HepG2 (cell line): Measurements from ENCODE around the gene CD44. TPM values are rescaled to one million over a fixed set of nuclear protein-coding genes. Genes with fewer than 3 reads are reported as not detected.
A peak's percentile ranks its signal among the peaks of the same experiment; 100 is the strongest.

Source experiments
- EP300 ChIP-seq, 3 experiments: sonication (generic) in 1 of 3; formaldehyde crosslinking in 1 of 3; IDR thresholded peaks; 2 replicates each; pipeline versions ENCODE4 v1.5.1 to v1.6.1; 2011 to 2020; ENCODE audit warnings: low read depth in 2 of 3, low read length in 2 of 3, borderline replicate concordance in 1 of 3, improper control_type of control experiment in 1 of 3, mild to moderate bottlenecking in 1 of 3, missing genetic modification reagents in 1 of 3, moderate library complexity in 1 of 3
- FOXK1 ChIP-seq: sonication (generic); formaldehyde crosslinking; IDR thresholded peaks from 2 replicates; pipeline ENCODE4 v1.4.0; 2020; ENCODE audit warnings: low read depth, missing genetic modification reagents, borderline replicate concordance
- FOXO1 ChIP-seq: sonication (generic); formaldehyde crosslinking; IDR thresholded peaks from 2 replicates; pipeline ENCODE4 v1.4.0; 2020; ENCODE audit warnings: missing genetic modification reagents
- GATAD2A ChIP-seq: IDR thresholded peaks from 2 replicates; pipeline ENCODE4 v1.6.1; 2016
- IKZF4 ChIP-seq: sonication (generic); formaldehyde crosslinking; IDR thresholded peaks from 2 replicates; pipeline ENCODE4 v1.5.1; 2020; ENCODE audit warnings: borderline replicate concordance, mild to moderate bottlenecking, low read depth, missing genetic modification reagents; ENCODE audit errors: not compliant biosample characterization
- JUNB ChIP-seq: sonication (generic); formaldehyde crosslinking; IDR thresholded peaks from 2 replicates; pipeline ENCODE4 v1.8.0; 2022; ENCODE audit warnings: missing genetic modification reagents, mild to moderate bottlenecking, borderline replicate concordance
- KAT8 ChIP-seq: IDR thresholded peaks from 2 replicates; pipeline ENCODE4 v1.6.1; 2016; ENCODE audit warnings: missing genetic modification reagents, missing compliant biosample characterization
- KDM5B ChIP-seq: sonication (generic); formaldehyde crosslinking; IDR thresholded peaks from 2 replicates; pipeline ENCODE4 v1.4.0; 2020; ENCODE audit warnings: missing genetic modification reagents, mild to moderate bottlenecking, borderline replicate concordance
- RBM22 ChIP-seq: fragments of 200-400 bp; formaldehyde crosslinking; optimal IDR thresholded peaks from 2 replicates; pipeline ENCODE3; 2017; ENCODE audit warnings: mild to moderate bottlenecking, low read length, moderate library complexity
- SMAD9 ChIP-seq: sonication (generic); formaldehyde crosslinking; IDR thresholded peaks from 2 replicates; pipeline ENCODE4 v1.5.1; 2020; ENCODE audit warnings: mild to moderate bottlenecking, missing genetic modification reagents
- TOE1 ChIP-seq: sonication (generic); formaldehyde crosslinking; IDR thresholded peaks from 2 replicates; pipeline ENCODE4 v1.4.0; 2020; ENCODE audit warnings: mild to moderate bottlenecking, missing genetic modification reagents
- ZNF550 ChIP-seq: sonication (generic); formaldehyde crosslinking; IDR thresholded peaks from 2 replicates; pipeline ENCODE4 v1.4.0; 2020; ENCODE audit warnings: mild to moderate bottlenecking, missing genetic modification reagents, borderline replicate concordance
- ZNF772 ChIP-seq: sonication (generic); formaldehyde crosslinking; IDR thresholded peaks from 2 replicates; pipeline ENCODE4 v1.5.0; 2020; ENCODE audit warnings: mild to moderate bottlenecking, missing genetic modification reagents
- polyA plus RNA-seq, 8 experiments: library from polyadenylated mRNA; depleted of rRNA in 3 of 8; stranded (reverse) in 7 of 8; unstranded in 1 of 8; fragments of >200 nt; fragmentation: Illumina TruSeq in 4 of 8; extraction: Trizol in 4 of 8; gene quantifications; 2 replicates each; pipeline versions ENCODE4 v1.2.1 to v1.2.3, GENCODE V29; 2011 to 2016; ENCODE audit warnings: low read depth in 4 of 8, missing spikeins in 1 of 8, mixed read lengths in 1 of 8; ENCODE audit not compliant: insufficient read depth in 1 of 8
- total RNA-seq, 5 experiments: library from RNA; depleted of rRNA; stranded (reverse); fragments of >200 nt; fragmentation: Illumina TruSeq; extraction: Trizol; gene quantifications; 2 replicates each; pipeline ENCODE4 v1.2.3, GENCODE V29; 2016; ENCODE audit warnings: low read depth in 1 of 5
- TF ChIP-seq, protein P1 (sequence below): fragments of 450-650 bp; IDR thresholded peaks from 2 replicates; pipeline ENCODE4 v1.6.1; 2017; ENCODE audit warnings: mild to moderate bottlenecking
- TF ChIP-seq, protein P2 (sequence below): IDR thresholded peaks from 2 replicates; pipeline ENCODE4 v1.6.1; 2016
- TF ChIP-seq, protein P3 (sequence below): sonication (generic); formaldehyde crosslinking; IDR thresholded peaks from 2 replicates; pipeline ENCODE4 v1.5.1; 2020; ENCODE audit warnings: missing genetic modification reagents, mild to moderate bottlenecking, borderline replicate concordance
- TF ChIP-seq, protein P4 (sequence below): sonication (generic); formaldehyde crosslinking; IDR thresholded peaks from 2 replicates; pipeline ENCODE4 v1.4.0; 2020; ENCODE audit warnings: missing genetic modification reagents

CD44 gene
- total and polyA plus RNA-seq, 2 of the 13 experiments (the other 11 are each of a cell fraction or from before 2014, with no cell fraction given): 0.02 to 0.11 TPM

DNA sequence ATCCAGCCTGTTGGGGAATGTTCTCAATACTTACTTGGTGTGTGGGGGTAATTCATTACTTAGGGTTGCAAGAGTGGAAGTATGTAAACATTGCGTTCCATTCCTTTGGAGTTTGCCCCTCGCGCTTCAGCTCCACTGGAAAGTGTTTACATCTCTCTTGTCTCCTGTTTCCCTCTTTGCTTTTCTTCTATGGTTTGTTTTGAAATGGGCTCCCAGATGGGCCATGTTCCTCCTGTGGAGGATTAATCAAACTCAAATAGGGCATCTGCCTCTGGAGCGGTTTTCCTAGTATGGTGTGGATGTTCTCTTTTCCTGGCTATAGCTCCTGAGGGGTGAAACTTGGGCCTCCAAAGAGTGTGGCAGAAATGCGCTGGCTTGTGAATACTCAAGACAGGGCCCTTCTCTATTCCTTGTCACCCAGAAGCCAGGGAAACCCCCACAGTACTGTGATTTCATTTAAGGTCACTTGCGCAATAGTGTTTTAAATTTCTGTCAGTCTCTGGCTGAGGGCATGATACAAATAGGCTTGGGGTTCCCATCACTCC lies 51.9 kb downstream of the CD44 start (continued):
- TF ChIP-seq, protein P1, sequence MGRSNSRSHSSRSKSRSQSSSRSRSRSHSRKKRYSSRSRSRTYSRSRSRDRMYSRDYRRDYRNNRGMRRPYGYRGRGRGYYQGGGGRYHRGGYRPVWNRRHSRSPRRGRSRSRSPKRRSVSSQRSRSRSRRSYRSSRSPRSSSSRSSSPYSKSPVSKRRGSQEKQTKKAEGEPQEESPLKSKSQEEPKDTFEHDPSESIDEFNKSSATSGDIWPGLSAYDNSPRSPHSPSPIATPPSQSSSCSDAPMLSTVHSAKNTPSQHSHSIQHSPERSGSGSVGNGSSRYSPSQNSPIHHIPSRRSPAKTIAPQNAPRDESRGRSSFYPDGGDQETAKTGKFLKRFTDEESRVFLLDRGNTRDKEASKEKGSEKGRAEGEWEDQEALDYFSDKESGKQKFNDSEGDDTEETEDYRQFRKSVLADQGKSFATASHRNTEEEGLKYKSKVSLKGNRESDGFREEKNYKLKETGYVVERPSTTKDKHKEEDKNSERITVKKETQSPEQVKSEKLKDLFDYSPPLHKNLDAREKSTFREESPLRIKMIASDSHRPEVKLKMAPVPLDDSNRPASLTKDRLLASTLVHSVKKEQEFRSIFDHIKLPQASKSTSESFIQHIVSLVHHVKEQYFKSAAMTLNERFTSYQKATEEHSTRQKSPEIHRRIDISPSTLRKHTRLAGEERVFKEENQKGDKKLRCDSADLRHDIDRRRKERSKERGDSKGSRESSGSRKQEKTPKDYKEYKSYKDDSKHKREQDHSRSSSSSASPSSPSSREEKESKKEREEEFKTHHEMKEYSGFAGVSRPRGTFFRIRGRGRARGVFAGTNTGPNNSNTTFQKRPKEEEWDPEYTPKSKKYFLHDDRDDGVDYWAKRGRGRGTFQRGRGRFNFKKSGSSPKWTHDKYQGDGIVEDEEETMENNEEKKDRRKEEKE: no peak
- TF ChIP-seq JUNB (no peak), TOE1 (no peak), IKZF4 (no peak), SMAD9 (no peak), FOXK1 (CRISPR knock-in tag) (peak; percentile 38; the same call in 1 of the 2 replicates), ZNF772 (CRISPR knock-in tag) (peak; percentile 37; the same call in 1 of the 2 replicates), GATAD2A (CRISPR knock-in tag) (peak; percentile 72), KDM5B (CRISPR knock-in tag) (no peak), RBM22 (no peak), EP300 (IDR thresholded peaks at IDR 0.05; ENCODE audit: low read depth in 2 of 2, low read length in 2 of 2) (peak in 1 of 2 experiments; percentile 67; a peak in 2 of 4 replicates), EP300 (CRISPR knock-in tag; IDR thresholded peaks at IDR 0.05; ENCODE audit: borderline replicate concordance) (no peak), ZNF550 (CRISPR knock-in tag) (no peak), KAT8 (CRISPR knock-in tag) (0 out of 2 replicates have a peak, but pooled peaks have one; percentile 22), FOXO1 (peak; percentile 55; the same call in 1 of the 2 replicates)
- TF ChIP-seq, protein P2, sequence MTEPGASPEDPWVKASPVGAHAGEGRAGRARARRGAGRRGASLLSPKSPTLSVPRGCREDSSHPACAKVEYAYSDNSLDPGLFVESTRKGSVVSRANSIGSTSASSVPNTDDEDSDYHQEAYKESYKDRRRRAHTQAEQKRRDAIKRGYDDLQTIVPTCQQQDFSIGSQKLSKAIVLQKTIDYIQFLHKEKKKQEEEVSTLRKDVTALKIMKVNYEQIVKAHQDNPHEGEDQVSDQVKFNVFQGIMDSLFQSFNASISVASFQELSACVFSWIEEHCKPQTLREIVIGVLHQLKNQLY: no peak
- TF ChIP-seq, protein P3, sequence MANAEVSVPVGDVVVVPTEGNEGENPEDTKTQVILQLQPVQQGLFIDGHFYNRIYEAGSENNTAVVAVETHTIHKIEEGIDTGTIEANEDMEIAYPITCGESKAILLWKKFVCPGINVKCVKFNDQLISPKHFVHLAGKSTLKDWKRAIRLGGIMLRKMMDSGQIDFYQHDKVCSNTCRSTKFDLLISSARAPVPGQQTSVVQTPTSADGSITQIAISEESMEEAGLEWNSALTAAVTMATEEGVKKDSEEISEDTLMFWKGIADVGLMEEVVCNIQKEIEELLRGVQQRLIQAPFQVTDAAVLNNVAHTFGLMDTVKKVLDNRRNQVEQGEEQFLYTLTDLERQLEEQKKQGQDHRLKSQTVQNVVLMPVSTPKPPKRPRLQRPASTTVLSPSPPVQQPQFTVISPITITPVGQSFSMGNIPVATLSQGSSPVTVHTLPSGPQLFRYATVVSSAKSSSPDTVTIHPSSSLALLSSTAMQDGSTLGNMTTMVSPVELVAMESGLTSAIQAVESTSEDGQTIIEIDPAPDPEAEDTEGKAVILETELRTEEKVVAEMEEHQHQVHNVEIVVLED: no peak
- TF ChIP-seq, protein P4, sequence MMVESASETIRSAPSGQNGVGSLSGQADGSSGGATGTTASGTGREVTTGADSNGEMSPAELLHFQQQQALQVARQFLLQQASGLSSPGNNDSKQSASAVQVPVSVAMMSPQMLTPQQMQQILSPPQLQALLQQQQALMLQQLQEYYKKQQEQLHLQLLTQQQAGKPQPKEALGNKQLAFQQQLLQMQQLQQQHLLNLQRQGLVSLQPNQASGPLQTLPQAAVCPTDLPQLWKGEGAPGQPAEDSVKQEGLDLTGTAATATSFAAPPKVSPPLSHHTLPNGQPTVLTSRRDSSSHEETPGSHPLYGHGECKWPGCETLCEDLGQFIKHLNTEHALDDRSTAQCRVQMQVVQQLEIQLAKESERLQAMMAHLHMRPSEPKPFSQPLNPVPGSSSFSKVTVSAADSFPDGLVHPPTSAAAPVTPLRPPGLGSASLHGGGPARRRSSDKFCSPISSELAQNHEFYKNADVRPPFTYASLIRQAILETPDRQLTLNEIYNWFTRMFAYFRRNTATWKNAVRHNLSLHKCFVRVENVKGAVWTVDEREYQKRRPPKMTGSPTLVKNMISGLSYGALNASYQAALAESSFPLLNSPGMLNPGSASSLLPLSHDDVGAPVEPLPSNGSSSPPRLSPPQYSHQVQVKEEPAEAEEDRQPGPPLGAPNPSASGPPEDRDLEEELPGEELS: peak; percentile 78
